Transverse colon (tissue), 4 donors: Measurements from ENCODE around the gene MDC1. TPM values are rescaled to one million over a fixed set of nuclear protein-coding genes. Genes with fewer than 3 reads are reported as not detected.

Source experiments
- DNase-seq: peaks from one replicate; pipeline ENCODE4 v3.0.0-alpha.2; 2019
- H3K27ac ChIP-seq, 4 donors: fragments of 200-600 bp; sonication (generic); 2 replicates each; pipeline ENCODE4 v1.5.1; 2016 to 2018; ENCODE audit warnings: inconsistent platforms in 4 of 4
- H3K27me3 ChIP-seq: fragments of 200-600 bp; sonication (generic); 2 replicates; pipeline ENCODE4 v1.5.1; 2017; ENCODE audit warnings: inconsistent platforms
- H3K36me3 ChIP-seq, 4 donors: fragments of 200-600 bp; sonication (generic); 2 replicates each; pipeline ENCODE4 v1.5.1; 2017 to 2019; ENCODE audit warnings: inconsistent platforms in 4 of 4
- H3K4me1 ChIP-seq, 4 donors: fragments of 200-600 bp; sonication (generic); 2 replicates each; pipeline ENCODE4 v1.5.1; 2017 to 2020; ENCODE audit warnings: inconsistent platforms in 4 of 4
- H3K4me3 ChIP-seq, 4 donors: fragments of 200-600 bp; sonication (generic); 1 replicate in 1 of 4; 2 replicates in 3 of 4; pipeline versions ENCODE4 v1.5.1 to v1.6.1; 2017 to 2019; ENCODE audit warnings: inconsistent platforms in 4 of 4
- H3K9me3 ChIP-seq, 2 donors: fragments of 200-600 bp; sonication (generic); 2 replicates each; pipeline ENCODE4 v1.5.1; 2017 to 2019; ENCODE audit warnings: inconsistent platforms in 2 of 2
- EP300 ChIP-seq: sonication (generic); formaldehyde crosslinking; IDR thresholded peaks from one replicate; pipeline ENCODE4 v1.6.1; 2017; ENCODE audit warnings: antibody characterized with exemption, low read depth
- POLR2A ChIP-seq: fragments of 450-650 bp; IDR thresholded peaks from one replicate; pipeline ENCODE4 v1.6.1; 2016; ENCODE audit warnings: antibody characterized with exemption, mild to moderate bottlenecking, moderate library complexity
- POLR2AphosphoS5 ChIP-seq, 3 donors: sonication (generic); formaldehyde crosslinking; IDR thresholded peaks; one replicate each; pipeline ENCODE4 v1.6.1; 2016; ENCODE audit warnings: antibody characterized with exemption in 3 of 3
- WGBS, 2 donors: methylation state at CpG; one replicate each; pipeline ENCODE4 v1.1.5; 2018; ENCODE audit warnings: low coverage in 1 of 2; 5-methylcytosine and 5-hydroxymethylcytosine counted together
- in situ Hi-C, 4 donors: fragments of 200-750 bp; cut with MboI; loops; one replicate each; pipeline versions ENCODE4 v1.15.0 to v1.15.1; 2017; ENCODE audit warnings: low sequenced_read_pairs in 3 of 4, low pct_ligation_motif_present in 1 of 4, low pct_unique_long_range_greater_than_20kb in 1 of 4
- intact Hi-C: fragments of 100-400 bp; cut with DNase I; formaldehyde crosslinking; loops from one replicate; pipeline ENCODE4 v1.15.1; 2023; ENCODE audit warnings: low total_unique reads
- total RNA-seq, 4 donors: library from RNA; depleted of rRNA; stranded (reverse); fragments of >200 nt; gene quantifications; one replicate each; pipeline ENCODE4 v1.1.0, GENCODE V29; 2016
- TF ChIP-seq, protein P1 (sequence below), 5 experiments: fragments of 200-600 bp in 3 of 5; fragments of 450-650 bp in 2 of 5; sonication (generic) in 3 of 5; IDR thresholded peaks; 1 replicate in 2 of 5; 2 replicates in 3 of 5; pipeline ENCODE4 v1.5.1; 2016 to 2017; ENCODE audit warnings: antibody characterized with exemption in 5 of 5, inconsistent platforms in 3 of 5, mild to moderate bottlenecking in 2 of 5, moderate library complexity in 1 of 5

Gene MDC1
- total RNA-seq, 4 donors from 2014 or later: 3.1 to 13.5 (median 9.7) TPM

DNA sequence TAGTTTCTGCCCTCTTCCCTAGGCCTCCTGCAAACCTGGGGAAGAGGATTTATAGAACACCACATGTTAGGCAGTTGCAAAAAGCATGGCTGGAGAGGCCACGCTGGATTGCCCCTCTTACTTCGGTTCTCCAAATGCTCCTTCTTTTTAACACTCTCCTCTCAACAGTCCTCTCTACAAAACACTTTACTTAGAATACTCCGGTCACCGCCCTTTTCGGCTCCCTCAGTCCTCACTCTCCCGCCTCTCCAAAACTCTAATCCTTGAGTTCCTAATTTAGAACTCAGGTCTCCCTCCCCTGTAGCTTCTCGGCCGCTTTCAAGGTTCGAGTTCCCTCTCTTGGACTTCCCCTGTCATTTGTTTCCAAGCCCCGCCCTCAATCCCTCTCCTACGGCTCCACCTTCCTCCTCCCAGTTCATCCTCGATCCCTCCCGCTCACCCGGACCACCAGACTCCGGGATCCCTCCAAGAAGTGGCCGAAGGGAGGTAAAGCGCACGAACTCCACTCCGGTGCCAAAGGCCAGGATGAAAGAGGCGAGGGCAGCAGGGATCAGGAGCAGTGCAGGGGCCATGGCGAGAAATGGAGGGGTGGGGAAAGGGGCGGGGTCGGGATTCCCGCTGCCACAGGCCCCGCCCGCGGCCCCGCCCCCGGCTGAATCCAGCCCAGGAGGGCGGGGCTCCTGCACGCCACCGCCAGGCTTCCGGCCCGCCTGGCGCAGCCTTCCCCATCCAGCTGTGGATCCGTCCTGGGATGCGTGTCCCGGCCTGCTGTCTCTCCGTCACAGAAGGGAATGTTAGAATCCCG, 26.5 kb downstream of the MDC1 start, which contains the start of gene NRM:
NRM (minus strand) TSS at position 582 of the 805 bp plus-strand sequence; CDS start at position 572, 10 bp downstream.
- TF ChIP-seq POLR2AphosphoS5 (IDR thresholded peaks at IDR 0.05) (peak; percentile 65 to 66 (median 65)), EP300 (no peak), POLR2A (peak; percentile 27)
- TF ChIP-seq, protein P1, sequence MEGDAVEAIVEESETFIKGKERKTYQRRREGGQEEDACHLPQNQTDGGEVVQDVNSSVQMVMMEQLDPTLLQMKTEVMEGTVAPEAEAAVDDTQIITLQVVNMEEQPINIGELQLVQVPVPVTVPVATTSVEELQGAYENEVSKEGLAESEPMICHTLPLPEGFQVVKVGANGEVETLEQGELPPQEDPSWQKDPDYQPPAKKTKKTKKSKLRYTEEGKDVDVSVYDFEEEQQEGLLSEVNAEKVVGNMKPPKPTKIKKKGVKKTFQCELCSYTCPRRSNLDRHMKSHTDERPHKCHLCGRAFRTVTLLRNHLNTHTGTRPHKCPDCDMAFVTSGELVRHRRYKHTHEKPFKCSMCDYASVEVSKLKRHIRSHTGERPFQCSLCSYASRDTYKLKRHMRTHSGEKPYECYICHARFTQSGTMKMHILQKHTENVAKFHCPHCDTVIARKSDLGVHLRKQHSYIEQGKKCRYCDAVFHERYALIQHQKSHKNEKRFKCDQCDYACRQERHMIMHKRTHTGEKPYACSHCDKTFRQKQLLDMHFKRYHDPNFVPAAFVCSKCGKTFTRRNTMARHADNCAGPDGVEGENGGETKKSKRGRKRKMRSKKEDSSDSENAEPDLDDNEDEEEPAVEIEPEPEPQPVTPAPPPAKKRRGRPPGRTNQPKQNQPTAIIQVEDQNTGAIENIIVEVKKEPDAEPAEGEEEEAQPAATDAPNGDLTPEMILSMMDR (IDR thresholded peaks at IDR 0.05): no peak
- no peaks in the 10 kb centered on the region for H3K27me3 ChIP-seq
- peak within 1 kb of the TSS; percentile 36 to 82 (median 59) for H3K4me3 ChIP-seq
- in situ Hi-C loops: no loop called here
- 0 to 1% methylated on average over 10 to 34 of the region's 40 CpGs for WGBS, 2 donors
- peaks cover 6 to 46% (median 28%) of the 10 kb centered on the region in 4 donors for H3K4me1 ChIP-seq
- peak; percentile 90 for DNase-seq
- intact Hi-C loops: no loop called here
- peak within 1 kb of the TSS; percentile 93 to 99 (median 96) for H3K27ac ChIP-seq
- H3K36me3 ChIP-seq: no peaks in the 10 kb centered on the region
- H3K9me3 ChIP-seq: no peaks in the 10 kb centered on the region

DNA sequence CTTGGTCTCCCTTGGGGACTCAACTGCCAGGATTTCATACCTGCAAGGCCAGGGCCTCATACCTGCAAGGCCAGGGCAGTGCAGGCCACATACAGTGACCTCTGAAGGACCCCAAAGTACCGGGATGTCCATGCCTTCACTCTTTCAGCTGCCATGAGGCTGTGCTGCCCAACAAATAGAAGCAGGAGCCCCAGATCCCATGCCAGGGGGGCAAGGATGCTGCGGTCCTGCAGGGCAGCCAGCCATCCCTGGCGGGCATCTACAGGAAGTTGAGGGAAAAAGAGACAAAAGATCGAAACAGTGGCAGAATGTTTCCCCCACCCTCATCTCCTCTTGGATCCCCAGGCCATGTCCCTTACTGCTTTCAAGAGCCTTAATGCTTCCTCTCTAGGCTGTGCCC, 27.1 kb downstream of the MDC1 start:
- WGBS, 2 donors: 20 to 32% methylated on average over 1 to 4 of the region's 4 CpGs
- Histone ChIP-seq H3K36me3 (no peaks in the 10 kb centered on the region), H3K9me3 (no peaks in the 10 kb centered on the region), H3K27ac (peak overlapping the region; percentile 93 to 99 (median 96)), H3K27me3 (no peaks in the 10 kb centered on the region), H3K4me1 (peaks cover 6 to 53% (median 28%) of the 10 kb centered on the region in 4 donors), H3K4me3 (peak overlapping the region in 2 of 4 donors; percentile 61 to 82)
- intact Hi-C loops: loop anchor here (5.0 kb wide), 1 partner anchor 73 kb away; the partner anchor contains the start of genes MRPS18B and PPP1R10
- TF ChIP-seq EP300 (no peak), POLR2AphosphoS5 (IDR thresholded peaks at IDR 0.05) (no peak), POLR2A (no peak)
- TF ChIP-seq, protein P1 (IDR thresholded peaks at IDR 0.05): no peak
- in situ Hi-C loops: no loop called here
- no peak for DNase-seq

DNA sequence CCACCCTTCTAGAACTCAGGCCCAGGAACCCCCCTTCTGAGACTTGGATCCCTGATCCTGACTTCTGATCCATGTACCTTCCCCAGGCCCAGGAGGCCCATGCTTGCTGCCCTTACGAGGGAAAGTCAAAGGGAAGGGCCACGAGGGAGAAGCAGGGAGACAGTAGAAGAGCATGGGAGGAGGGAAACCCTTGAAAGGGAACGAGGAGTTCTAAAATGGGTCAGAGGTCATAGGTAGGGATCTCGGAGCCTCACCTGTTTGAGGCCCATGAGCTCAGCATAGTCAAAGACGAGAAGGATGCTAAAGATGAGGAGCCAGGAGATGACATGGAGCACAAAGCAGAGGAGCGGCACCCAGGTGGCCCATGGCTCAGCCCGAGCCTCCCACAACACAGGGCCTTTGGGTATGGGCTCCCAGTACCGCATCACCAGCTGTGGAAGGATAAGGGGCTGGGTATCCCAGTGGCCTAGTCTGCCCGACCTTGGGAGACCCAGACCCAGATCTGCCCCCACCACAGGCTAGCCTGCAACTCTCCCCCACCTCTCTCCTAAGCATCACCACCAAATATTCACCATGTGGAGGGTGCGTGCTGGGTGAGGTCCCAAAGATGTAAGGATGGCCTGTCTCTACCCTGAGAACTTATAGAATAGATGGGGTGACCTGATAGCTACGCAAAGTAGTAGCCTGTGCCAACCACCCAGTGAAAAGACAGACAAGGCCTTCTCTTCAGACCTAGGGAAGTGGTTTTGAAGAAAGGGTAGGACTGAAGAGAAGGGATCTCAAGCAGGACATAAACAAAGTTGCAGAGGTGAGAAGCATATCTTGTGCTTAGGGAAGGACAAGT, 27.8 kb downstream of the MDC1 start:
- WGBS, 2 donors: 75 to 78% methylated on average over 5 to 10 of the region's 11 CpGs
- H3K27ac ChIP-seq: peak overlapping the region; percentile 93 to 99 (median 96)
- H3K4me3 ChIP-seq: no peak overlapping the region
- H3K27me3 ChIP-seq: no peaks in the 10 kb centered on the region
- H3K9me3 ChIP-seq: no peaks in the 10 kb centered on the region
- TF ChIP-seq EP300 (no peak), POLR2AphosphoS5 (IDR thresholded peaks at IDR 0.05) (no peak), POLR2A (no peak)
- TF ChIP-seq, protein P1 (IDR thresholded peaks at IDR 0.05): no peak
- no peak for DNase-seq
- in situ Hi-C loops (no loop called here), intact Hi-C loops (loop anchor here (5.0 kb wide), 1 partner anchor 72 kb away; the partner anchor contains the start of genes MRPS18B and PPP1R10)
- peaks cover 6 to 59% (median 29%) of the 10 kb centered on the region in 4 donors for H3K4me1 ChIP-seq
- H3K36me3 ChIP-seq: no peaks in the 10 kb centered on the region

DNA sequence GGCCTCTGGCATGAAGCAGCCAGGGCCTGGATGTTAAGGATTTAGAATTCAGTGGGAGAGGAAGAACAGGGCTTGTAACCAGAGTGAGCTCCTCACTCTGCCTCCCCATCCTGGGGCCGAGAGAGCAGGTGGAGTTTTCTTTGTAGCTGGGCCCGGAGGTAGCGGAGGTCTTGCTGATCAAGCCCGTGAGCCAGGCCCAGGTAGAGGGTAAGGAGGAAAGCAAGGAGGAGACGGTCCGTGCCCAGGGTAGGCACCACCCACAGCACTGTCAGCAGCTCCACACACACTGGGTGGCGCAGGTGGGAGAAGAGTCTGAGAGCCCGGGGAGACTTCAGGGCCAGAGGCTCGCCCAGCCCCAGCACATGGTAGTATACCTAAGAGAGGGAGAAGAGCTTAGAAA, 28.5 kb downstream of the MDC1 start:
- Histone ChIP-seq H3K36me3 (no peaks in the 10 kb centered on the region), H3K4me1 (peaks cover 6 to 66% (median 30%) of the 10 kb centered on the region in 4 donors), H3K9me3 (no peaks in the 10 kb centered on the region), H3K4me3 (peak overlapping the region in 1 of 4 donors; percentile 72), H3K27me3 (no peaks in the 10 kb centered on the region), H3K27ac (peak overlapping the region; percentile 93 to 99 (median 96))
- TF ChIP-seq, protein P1 (IDR thresholded peaks at IDR 0.05): no peak
- in situ Hi-C loops (no loop called here), intact Hi-C loops (loop anchor here (5.0 kb wide), 1 partner anchor 71 kb away; the partner anchor contains the start of genes MRPS18B and PPP1R10)
- peak; percentile 37 for DNase-seq
- 80 to 84% methylated on average over 1 to 9 of the region's 9 CpGs for WGBS, 2 donors
